ENCODE data around the gene STK40.

DNA sequence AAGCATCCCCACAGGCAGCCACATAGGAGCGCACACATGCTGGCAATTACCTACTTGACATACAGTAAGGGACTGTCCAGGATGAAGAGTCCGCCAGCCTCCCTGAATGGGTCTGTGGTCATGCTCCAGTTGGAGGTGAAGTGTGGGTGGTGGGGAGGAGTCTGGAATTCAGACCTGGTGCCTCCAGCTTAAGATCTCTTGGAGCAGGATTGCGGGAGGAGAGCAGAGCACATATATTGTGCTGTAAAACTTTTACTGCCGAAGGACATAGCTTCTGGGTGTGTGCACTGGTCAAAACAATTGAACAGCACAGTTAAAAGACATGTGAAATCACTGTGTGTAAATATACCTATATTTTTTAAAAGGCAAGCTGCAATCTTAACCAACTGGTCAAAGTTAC, 17.9 kb downstream of the STK40 start:
- TF ChIP-seq, protein P1, sequence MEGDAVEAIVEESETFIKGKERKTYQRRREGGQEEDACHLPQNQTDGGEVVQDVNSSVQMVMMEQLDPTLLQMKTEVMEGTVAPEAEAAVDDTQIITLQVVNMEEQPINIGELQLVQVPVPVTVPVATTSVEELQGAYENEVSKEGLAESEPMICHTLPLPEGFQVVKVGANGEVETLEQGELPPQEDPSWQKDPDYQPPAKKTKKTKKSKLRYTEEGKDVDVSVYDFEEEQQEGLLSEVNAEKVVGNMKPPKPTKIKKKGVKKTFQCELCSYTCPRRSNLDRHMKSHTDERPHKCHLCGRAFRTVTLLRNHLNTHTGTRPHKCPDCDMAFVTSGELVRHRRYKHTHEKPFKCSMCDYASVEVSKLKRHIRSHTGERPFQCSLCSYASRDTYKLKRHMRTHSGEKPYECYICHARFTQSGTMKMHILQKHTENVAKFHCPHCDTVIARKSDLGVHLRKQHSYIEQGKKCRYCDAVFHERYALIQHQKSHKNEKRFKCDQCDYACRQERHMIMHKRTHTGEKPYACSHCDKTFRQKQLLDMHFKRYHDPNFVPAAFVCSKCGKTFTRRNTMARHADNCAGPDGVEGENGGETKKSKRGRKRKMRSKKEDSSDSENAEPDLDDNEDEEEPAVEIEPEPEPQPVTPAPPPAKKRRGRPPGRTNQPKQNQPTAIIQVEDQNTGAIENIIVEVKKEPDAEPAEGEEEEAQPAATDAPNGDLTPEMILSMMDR (IDR thresholded peaks at IDR 0.05; ENCODE audit: low read depth, low read length): no peak
- TF ChIP-seq EZH2phosphoT487 (IDR thresholded peaks at IDR 0.05; ENCODE audit: low read depth): no peak
